ENCODE data around the gene TSPAN4.

TSPAN4 gene, protein sequence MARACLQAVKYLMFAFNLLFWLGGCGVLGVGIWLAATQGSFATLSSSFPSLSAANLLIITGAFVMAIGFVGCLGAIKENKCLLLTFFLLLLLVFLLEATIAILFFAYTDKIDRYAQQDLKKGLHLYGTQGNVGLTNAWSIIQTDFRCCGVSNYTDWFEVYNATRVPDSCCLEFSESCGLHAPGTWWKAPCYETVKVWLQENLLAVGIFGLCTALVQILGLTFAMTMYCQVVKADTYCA

DNA sequence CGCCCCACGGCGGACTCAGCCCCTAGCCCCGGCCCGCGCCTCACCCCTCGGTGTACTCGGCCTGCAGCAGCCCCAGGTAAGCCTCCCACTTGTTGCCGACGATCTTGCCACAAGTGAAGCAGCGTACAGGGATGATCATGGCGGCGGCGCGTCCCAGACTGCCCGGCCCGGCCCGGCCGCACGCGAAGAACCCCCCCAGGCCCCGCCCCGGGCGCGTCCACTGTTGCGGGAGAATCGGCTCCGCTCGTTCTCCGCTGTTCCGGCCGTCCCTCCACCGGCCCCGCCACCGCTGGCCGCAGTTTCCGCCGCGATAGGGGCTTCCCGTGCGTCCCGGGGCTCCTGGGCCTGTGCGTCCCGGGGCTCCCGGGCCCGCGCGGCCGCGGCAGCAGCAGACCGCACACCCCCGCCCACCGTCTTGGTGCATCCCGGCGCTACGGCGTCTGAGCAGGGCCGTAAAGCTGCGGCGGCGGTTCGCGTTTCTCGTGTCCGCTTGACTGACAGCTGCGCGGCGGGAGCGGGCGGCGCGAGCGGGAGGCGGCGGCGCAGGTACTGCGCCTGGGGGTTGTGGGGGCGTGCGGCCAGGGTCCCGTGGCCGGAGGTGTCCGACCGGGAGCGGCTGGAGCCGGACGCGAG is at the start of gene TSPAN4, which contains the start of gene POLR2L:
Gene TSPAN4 (plus strand): TSS at position 483 of the 633 bp plus-strand sequence. CDS start 7,453 bp downstream, outside the sequence.
Gene POLR2L (minus strand): TSS at position 160 of the 633 bp plus-strand sequence. CDS start 21 bp downstream, at position 139.
- DNase-seq, result peak; percentile 81

DNA sequence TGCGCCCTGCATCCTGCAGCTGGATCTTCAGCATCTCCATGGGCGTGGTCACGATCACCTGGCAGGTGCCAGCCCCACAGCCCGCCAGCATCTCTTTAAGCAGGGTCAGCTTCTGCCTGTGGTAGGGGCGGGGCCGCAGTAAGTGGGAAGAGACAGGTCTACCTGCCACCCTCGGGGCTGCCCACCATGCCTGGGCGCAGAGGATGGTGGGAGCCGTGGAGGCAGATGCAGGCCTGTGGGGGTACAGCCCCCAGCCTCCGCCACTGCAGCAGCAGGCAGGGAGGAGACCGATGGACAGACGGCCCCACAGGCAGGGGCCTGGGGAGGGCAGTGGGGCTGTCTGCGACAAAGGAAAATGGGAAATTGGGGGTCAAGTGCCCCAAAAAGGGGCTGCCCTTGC is 49.8 kb upstream of the TSPAN4 start:
- DNase-seq, result no peak

DNA sequence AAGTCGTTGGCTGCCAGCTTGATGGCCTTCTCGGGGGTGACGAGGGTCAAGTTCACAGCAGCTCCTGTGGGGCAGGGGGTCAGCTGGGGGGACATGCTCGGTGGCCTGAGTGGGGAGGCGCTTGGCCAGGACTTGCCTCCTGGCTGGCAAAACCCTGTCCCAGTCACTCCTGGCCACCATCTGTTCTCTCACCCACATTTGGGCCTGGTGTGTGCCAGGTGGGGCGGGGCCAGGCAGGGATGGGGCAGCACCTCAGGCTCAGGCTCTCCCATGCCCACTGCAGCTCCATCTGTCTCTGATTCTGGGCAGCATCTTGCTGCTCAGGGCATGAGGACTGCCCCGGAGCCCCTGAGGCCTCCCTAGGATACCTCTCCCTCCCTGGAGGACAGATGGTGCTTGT is 49.1 kb upstream of the TSPAN4 start:
- DNase-seq, result no peak

DNA sequence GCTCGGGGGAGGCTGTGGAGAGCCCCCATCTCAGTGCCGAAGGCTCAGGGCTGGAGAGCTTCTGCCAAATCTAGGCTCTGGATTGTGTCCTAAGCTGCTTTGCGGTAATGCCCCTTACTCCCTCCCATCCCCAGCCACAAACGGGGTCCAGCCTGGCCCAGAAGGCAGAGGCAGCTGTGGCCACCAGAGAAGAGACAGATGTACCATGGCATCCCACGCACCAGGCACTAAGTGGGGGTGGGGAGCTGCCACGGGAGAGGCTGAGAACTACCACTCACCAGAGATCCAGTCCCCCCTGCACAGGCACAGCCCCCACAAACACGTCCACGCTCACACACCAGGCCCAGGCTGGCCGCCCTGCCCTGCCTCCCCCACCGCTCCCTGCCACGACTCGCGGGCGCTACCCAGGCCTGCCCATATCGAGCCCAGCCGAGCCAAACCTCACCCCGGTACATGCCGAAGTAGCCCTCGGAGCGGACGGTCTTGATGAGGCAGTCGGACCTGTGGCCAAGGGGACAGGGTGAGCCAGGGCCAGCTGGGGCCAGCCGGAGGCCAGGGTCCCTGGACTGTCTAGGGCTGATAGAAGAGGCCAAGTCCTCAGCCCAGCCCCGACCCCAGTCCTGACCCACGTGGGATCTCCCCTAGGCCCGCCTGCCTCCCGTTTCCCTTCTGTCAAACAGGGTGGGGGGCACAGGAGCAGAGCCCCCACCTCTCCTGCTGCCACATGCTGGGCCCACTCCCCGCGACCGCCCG is 48.5 kb upstream of the TSPAN4 start:
- no peak for DNase-seq

DNA sequence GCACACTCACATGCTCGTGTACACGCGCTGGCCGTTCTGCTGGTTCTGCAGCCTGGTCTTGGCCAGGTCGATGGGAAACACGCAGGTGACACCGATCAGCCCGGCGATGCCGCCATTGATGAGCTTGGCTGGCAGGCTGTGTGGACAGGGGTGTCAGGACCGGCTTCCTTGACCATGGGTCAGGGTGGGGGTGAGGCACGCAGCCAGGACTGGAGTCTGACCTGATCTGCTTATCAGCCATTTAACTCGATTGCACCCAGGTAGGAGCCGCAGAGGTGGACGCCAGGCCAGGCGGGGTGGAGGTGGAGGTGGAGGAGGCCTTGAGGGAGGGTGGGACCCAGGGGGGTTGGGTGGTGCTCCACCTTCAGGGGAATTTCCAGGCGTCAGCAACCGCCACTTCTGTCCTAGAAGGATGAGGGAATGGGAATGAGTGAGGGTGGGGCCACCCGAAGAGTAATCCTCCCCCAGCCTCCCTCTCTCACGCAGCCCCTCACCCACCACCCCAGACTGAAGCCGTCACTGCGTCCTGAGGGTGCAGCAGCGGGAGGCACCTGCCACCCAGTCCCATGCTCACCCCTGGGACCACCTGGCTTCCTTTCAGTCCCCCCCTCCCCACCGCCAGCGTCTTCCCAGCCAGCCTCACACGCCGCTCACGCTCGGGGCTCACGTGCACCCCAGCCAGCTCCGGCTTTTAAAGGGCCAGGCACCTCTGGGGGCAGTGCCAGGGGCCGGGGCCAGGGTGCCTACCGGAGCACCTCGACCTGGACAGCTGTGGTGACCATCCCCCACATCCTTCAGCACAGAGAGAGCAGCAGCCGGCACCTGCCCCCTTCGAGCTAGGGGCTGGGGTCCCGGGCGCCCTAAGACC is 47.7 kb upstream of the TSPAN4 start:
- no peak for DNase-seq

DNA sequence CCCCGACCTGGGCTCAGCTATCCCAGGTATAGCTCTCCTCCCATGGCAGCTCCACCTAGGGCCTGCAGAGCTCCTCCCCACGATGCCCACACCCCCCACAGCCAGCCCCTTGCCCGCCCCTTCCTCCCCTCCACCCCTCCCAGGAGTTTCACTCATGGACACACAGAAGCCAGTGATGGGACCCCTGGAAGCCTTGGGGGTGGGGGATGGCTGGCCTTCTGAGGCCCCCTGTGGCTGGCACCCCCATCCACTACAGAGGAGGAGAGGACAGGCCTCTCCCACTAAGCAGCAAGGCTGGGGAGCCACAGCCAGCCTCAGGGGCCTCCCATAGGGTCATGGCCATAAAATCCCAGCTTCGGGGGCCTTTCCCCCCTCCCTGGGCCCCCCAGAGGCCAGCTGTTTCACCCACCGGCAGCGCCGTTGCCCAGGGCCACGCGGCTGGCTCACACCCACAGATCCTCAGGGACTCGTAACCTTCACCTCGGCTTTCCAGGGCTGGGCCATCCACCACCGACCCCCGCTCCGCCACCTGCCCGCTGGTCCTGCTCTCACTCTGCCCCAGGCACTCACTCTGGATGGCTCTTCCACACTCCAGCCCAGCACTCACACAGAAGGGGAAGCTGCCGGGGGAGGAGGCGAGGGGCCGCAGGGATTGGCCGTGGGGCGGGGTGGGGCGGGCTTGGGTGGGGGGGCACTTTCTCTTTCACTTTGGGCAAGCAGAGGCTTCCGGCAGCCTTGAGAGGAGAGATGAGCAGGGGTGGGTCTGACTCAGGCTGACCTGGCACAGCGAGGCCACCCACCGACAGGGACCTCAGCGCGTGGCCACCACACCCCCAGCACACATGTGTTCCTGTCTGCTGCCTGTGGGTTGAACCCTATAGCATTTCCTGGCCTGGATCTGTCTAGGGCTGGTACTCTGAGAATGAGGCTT is 46.8 kb upstream of the TSPAN4 start:
- peak; percentile 21 for DNase-seq

DNA sequence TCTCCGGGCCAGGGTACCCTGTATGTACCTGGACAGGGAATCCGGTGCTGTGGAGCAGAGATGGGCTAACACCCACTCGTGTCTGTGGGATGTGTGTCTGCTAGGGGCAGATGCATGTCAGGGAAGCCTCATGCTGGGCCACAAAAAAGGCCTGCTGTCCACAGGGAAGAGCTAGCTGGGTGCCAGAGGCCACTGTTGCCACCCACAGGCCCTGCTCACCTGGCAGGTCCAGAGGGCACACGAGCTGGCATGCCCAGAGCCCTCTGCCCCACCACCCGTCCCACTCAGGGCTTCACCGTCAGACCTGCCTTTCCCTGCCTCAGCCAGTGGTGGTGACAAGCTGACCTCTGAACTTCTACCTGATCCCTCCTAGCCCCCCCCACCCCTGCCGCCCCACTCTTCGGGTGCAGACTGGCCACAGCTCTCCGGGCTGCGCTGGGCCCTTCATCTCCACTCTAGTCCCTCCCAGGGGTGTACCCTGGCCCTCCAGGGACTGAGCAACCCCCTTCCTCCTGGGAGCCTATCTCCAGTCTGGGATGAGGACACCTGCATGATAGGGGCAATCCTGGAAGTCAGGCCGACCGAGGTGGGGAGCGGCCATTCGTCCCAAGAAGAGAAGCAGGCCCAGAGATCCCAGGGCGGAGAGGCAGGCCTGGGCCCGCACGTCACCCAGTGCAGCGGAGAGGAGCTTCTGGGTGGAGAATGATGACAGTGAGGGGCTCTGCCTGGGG is 45.9 kb upstream of the TSPAN4 start:
- DNase-seq, result no peak

DNA sequence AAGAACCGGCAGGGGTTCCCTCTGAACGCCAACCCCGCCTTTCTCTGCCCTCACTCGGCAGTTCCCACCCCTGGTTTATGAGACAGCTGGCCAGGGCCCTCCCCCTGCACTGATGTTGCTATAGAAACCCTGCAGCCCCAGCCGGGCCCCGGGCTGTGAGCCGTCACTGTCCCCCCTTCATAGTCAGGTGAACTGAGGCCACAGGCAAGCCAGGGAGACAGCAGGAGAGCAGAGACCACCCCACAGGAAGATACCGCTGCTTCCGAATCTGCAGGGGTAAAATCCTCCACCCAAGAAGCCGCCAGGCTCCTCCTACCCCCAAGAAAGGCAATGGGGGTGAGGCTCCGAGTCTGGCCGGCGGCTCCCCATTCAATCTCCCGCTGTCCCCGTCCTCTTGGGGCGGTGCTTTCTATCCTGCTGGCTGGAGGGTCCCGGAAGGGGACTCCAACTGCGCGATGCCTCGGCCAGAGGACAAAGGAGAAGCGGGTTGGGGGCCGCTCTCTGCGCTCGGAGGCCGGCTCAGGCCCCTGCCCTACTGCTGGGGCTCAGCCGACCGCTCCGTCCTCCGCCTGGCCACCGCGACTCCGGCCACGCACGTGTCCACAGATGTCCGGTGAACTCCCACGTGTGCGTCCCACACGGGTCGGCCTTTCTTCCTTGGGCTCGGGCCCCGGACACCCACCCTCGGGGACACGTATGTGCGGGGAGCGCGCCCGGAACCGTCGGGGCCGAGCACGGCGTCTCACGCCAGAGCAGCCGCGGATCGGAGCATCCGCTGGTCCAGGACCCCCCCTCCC is 45.2 kb upstream of the TSPAN4 start:
- peak; percentile 50 for DNase-seq

DNA sequence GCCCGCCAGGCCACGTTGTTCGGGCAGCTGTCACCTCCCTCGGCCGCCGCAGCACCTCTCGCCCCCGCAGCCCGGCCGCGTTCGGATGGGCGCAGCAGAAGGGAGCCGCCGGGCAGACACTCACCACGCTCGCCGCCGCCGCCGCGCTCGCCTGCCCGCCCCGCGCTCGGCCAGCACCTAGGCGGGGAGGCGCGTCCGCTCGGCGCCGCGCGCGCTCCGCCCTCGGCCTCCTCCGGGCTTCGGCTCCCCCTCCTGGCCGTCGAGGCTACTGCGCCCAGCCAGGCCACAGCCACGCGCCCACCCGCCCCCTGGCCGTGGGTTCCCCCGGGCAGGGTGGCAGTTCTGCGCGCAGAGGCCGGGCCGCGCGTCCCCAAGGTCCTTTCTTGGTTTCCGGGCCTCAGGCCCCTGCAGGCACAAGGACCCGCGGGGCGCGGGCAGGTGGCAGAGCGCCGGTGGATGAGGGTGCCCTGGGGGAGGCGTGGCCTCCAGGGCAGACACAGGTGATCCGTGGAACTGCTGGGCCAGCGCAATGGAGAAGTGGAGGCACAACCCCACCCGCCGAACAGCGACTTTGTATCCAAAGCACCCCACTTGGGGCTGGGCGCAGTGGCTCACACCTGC is 44.4 kb upstream of the TSPAN4 start, which contains the start of gene SLC25A22:
Gene SLC25A22 (minus strand): TSS at position 189 of the 621 bp plus-strand sequence. CDS start 3,275 bp downstream, outside the sequence.
- DNase-seq, result peak; percentile 73

DNA sequence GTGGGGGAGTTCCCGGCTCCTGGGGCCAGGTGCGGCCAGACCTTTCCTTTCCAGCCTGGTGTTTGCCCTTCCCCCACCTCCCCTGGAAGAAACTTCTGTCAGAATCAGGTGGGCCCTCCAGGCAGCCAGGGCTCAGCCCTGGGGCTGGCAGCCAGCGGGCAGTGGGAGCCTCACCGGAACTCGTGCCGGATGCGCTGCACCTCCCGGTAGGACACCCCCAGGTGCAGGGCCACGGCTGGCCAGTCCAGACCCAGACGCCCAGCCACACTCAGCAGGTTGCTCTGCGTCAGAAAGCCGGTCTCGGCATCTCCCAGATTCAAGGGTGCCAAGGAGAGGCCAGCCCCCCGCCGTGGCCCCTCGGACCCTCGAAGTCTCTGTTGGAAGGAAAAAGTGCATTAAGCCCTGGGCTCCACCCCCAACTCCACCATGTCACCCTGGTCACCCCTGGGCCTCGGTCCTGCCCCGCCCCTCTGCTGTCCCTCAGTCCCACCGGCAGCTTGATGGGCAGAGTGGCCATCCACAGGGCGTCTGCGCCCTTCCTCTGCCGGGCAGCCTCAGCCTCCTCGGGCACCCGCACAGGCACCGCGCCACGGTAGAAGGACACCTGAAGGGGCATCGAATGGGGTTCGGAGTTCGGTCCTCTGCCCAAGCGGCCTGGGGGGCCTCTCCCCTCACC is 42.9 kb upstream of the TSPAN4 start:
- DNase-seq, result no peak

DNA sequence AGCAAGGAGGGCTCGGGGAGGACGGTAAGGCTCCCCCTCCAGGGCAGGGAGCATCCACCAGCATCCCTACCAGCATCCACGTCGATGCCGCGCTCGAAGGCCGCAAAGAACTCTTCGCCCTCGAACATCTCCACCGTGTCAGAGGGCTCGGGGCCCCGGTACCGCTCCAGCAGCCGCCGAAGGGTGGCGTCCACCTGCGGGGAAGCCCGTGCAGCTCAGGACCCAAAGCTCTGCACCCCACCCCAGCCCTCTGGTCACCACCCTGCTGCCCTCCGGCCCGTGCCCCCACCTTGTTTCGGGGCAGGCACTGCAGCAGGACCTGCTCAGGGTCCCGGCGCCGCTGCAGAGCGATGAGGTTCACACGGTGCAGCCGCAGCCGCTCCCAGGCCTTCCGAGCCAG is 42.2 kb upstream of the TSPAN4 start:
- no peak for DNase-seq

DNA sequence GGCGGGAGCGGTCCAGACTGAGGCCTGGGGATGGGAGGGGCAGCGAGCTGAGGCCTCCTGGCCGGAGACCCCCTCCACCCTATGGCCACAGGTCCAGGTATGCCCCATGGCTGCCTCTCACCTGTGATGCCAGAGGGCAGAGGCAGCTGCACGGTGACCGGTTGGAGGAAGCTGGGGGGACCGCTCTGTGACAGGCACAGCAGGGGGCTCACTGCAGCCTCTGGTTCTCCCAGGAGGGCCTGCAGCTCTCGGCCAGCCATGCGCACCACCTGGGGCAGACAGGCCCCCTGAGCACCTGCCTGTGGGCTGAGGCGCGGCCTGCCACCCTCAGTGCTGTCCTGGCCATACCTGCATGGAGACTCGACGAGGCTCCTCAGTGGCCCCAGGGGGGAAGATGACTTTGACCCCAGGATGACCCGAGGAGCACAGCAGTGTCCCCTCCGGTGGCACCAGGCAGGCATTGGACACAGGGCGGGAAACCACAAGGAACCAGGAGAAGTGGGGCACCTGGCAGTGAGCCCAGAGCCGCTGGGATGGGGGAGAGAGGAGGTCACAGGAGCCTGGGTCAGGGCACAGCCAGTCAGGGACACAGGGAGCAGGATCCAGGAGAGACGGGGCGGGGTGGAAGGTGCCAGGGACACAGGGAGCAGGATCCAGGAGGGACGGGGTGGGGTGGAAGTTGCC is 41.4 kb upstream of the TSPAN4 start:
- DNase-seq, result no peak

DNA sequence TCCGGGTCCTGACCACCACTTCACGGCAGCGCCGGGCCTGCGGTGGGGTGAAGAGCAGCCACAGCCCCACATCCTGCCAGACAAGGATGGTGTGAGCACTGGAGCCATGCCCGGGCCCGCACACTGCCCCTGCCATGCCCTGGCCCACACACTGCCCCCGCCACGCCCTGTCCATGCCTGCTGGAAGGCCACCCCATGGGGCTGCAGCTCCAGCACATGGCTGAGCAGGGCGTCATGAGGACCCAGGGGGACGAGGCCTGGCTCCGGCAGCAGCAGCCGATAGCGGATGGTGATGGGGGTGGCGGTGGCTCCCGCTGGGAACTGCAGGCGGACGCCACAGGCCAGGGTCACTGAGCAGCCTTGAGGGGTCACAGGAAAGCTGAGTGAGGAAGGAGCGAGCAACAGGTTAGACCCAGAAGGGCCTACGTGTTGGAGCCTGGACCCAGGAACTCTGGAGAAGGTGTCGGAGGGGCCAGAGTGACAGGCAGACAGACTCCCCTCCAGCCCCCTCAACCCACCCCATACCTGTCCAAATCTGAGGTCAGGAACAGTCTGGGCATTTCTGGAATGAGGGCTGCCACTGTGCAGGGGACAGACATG is 40.5 kb upstream of the TSPAN4 start:
- no peak for DNase-seq

DNA sequence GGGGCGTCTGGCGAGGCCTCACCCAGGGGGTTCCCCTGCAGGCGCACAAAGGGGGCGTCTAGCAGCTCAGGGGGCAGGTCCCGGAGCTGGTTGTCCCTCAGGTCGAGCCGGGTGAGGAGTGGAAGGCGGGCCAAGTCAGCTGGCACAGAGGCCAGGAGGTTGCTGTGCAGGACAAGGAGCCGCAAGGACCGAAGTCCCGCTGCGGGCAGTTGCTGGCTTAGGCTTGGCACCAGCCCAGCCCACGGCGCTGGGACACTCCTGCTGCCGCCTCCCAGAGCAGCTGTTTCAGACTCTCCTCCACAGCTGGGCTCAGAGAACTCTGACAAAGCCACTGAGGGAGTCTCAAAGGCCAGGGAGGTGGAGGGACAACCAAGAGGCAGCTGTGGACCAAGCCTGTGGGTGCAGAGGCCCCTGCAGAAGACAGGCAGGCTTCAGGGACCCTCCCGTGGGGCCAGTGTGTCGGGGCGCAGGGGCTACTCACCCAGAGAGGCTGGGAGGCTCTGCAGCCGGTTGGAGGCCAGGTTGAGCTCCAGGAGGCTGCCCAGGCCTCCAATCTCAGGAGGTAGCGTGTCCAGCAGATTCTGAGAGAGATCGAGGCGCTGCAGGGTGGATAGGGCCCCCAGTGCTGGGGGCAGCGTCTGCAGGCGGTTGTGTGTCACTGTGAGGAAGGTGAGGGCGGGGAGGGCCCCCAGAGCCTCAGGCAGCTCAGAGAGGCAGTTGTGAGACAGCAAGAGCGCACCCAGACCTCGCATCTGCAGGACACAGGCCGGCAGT is 39.8 kb upstream of the TSPAN4 start:
- DNase-seq, result no peak

DNA sequence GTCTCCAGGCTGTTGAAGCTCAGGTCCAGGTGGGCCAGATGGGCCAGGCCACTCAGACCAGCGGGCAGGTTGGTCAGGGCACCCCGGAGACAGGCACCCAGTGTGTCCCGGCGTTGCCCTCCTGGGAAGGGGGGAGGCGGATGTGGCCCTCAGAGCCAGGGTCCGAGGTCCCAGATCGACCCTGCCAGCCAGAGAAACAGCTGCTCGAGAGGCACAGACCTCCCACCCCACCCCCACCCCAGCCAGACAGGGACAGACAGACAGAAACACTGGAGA is 39.2 kb upstream of the TSPAN4 start:
- no peak for DNase-seq

DNA sequence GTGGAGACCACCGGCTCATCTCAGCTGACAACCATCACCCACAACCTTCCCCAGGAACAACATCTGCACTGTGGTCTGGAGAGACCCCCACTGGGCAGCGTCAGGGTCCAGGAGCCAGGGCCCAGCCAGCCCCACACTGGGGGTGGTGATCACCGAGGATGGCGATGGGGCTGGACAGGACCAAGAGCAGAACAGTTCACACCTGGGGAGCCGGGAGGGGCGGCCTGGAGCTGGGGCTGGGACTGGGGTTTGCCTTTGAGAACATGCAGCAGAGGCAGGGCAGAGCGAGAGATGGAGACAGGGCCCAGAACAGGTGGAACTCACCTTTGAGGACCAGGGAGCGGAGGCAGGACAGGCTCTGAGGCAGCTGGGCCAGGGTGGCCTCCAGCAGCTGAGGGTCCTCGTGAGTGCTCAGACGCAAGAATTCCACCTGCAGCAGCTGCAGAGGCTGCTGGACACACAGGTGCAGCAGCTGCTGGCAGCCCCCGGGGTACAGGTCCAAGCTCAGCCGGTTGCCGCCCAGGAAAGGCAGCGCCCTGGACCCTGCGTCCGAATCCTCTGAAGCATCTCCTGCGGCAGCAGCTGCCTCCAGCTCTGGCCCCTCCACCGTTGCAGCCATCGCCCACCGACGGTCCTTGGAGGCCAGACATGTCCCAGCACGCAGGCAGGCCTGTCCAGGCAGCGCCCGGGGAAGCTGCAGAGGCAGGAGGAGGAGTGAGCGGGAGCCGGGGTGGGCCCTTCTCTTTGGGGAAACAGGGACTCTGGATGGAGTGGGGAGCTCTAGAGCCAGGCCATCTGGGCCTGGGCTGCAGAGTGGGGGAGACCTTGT is 38.7 kb upstream of the TSPAN4 start:
- no peak for DNase-seq

DNA sequence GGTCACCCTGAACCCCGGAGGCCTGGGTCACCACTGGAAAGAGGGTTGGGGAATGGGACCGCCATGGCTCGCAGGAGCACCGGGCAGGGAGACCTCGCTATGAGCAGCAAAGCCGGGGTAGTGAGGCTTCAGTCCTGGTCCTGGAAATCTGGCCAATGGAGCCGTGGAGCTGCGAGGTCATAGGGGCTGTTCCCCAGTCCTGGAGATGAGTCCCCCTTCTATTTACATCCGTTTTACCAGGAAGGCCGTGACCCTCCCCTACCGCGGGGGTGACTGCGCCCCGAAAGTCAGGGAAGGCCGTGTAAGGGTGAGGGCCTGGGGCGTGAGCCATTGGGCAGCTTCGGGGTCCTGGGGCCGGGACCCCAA is 38.1 kb upstream of the TSPAN4 start:
- no peak for DNase-seq
